ENCODE measurements around the gene GLIS1.

GLIS1 gene

GRCh38 chr1:53498555-53499131 is 240.3 kb downstream of the GLIS1 start:
- TF ChIP-seq CTCF (conservative IDR thresholded peaks at IDR 0.05; ENCODE audit: low read depth, low read length): no peak
- DNase-seq (ENCODE audit: low read depth): peak; percentile 22
- no peak overlapping the region for H3K4me3 ChIP-seq (ENCODE audit: low read depth, low read length)

- no peak overlapping the region for H3K4me3 ChIP-seq (ENCODE audit: low read depth, low read length)
- DNase-seq (ENCODE audit: low read depth): no peak
- no peak for TF ChIP-seq CTCF (conservative IDR thresholded peaks at IDR 0.05; ENCODE audit: low read depth, low read length)
Measured at GRCh38 chr1:53495633-53496345, 243.2 kb downstream of the GLIS1 start.

GRCh38 chr1:53490351-53490750 is 248.6 kb downstream of the GLIS1 start:
- DNase-seq (ENCODE audit: low read depth): no peak
- no peak for TF ChIP-seq CTCF (conservative IDR thresholded peaks at IDR 0.05; ENCODE audit: low read depth, low read length)
- no peak overlapping the region for H3K4me3 ChIP-seq (ENCODE audit: low read depth, low read length)

- no peak overlapping the region for H3K4me3 ChIP-seq (ENCODE audit: low read depth, low read length)
- TF ChIP-seq CTCF (conservative IDR thresholded peaks at IDR 0.05; ENCODE audit: low read depth, low read length): no peak
- no peak for DNase-seq (ENCODE audit: low read depth)
Measured at GRCh38 chr1:53486395-53487026, 252.5 kb downstream of the GLIS1 start.

- peak; percentile 93 for TF ChIP-seq CTCF (conservative IDR thresholded peaks at IDR 0.05; ENCODE audit: low read depth, low read length)
- DNase-seq (ENCODE audit: low read depth): peak; percentile 89
- no peak overlapping the region for H3K4me3 ChIP-seq (ENCODE audit: low read depth, low read length)
Measured at GRCh38 chr1:53485478-53486394, 253.2 kb downstream of the GLIS1 start.

- no peak for DNase-seq (ENCODE audit: low read depth)
- no peak overlapping the region for H3K4me3 ChIP-seq (ENCODE audit: low read depth, low read length)
- no peak for TF ChIP-seq CTCF (conservative IDR thresholded peaks at IDR 0.05; ENCODE audit: low read depth, low read length)
Measured at GRCh38 chr1:53484705-53485477, 254.1 kb downstream of the GLIS1 start.
